WTC11 (cell line): Measurements from ENCODE around the gene PRX. TPM values are rescaled to one million over a fixed set of nuclear protein-coding genes. Genes with fewer than 3 reads are reported as not detected.

Experiments used
- MAX ChIP-seq: sonication (generic); formaldehyde crosslinking; IDR thresholded peaks from 2 replicates; pipeline ENCODE4 v1.8.0; 2022; ENCODE audit warnings: mild to moderate bottlenecking, missing genetic modification reagents
- microRNA-seq: library from miRNA; unstranded; fragments of <30 nt; microRNA quantifications from one replicate; pipeline ENCODE4 v1.2.0, GENCODE V29; 2022; ENCODE audit warnings: borderline number of aligned reads
- total RNA-seq: library from RNA; stranded (reverse); gene quantifications from 3 replicates; pipeline ENCODE4 v1.2.3, GENCODE V29; 2021

Gene PRX
- total RNA-seq, 1 experiment from 2014 or later: 8.4 TPM

GRCh38 chr19:40344422-40344821 lies 68.8 kb downstream of the PRX start (continued):
- TF ChIP-seq MAX (CRISPR knock-in tag): no peak
- TF ChIP-seq, all 79 proteins: peak for 0

Small RNA genes lying within 50 kb of the gene (microRNA-seq; reads per million reads assigned to microRNA genes)
- gene MIR6796: not detected

Other genes starting within 250 kb of the PRX start
- 23.5 to 25.5 TPM (median 24.4 TPM) in 3 replicates for gene MAP3K10, start 222.0 kb downstream of the PRX start, total RNA-seq
- 0.23 TPM in 1 of 3 replicates, not detected in the others for gene TTC9B, start 195.0 kb downstream of the PRX start, total RNA-seq
- gene CCNP, start 186.7 kb downstream of the PRX start, total RNA-seq: 0.83 to 2.4 TPM (median 1.9 TPM) in 3 replicates
- gene AKT2, start 128.0 kb downstream of the PRX start, total RNA-seq: 156 to 174 TPM (median 161 TPM) in 3 replicates
- 14.7 to 17.2 TPM (median 15.6 TPM) in 3 replicates for gene C19orf47, start 65.0 kb downstream of the PRX start, total RNA-seq
- gene PLD3, start 64.7 kb downstream of the PRX start, total RNA-seq: 190 to 200 TPM (median 193 TPM) in 3 replicates
- 0.21 to 0.31 TPM (median 0.25 TPM) in 3 replicates for gene HIPK4, start 23.2 kb downstream of the PRX start, total RNA-seq
- 6.8 to 8.6 TPM (median 7.4 TPM) in 3 replicates for gene SERTAD1, start 12.6 kb upstream of the PRX start, total RNA-seq
- 31.9 to 34.6 TPM (median 33.6 TPM) in 3 replicates for gene SERTAD3, start 31.0 kb upstream of the PRX start, total RNA-seq
- 35.1 to 38.5 TPM (median 37.1 TPM) in 3 replicates for gene BLVRB, start 52.4 kb upstream of the PRX start, total RNA-seq
- gene SPTBN4, start 53.6 kb upstream of the PRX start, total RNA-seq: 2.8 to 5.7 TPM (median 3.9 TPM) in 3 replicates
- 71.7 to 82.1 TPM (median 76.9 TPM) in 3 replicates for gene SHKBP1, start 163.5 kb upstream of the PRX start, total RNA-seq
- 125 to 168 TPM (median 166 TPM) in 3 replicates for gene LTBP4, start 188.0 kb upstream of the PRX start, total RNA-seq